ENCODE measurements around the gene WDR27.

The WDR27 gene

GRCh38 chr6:169632841-169633240 lies 69.0 kb downstream of the WDR27 start (continued):
- no peak for TF ChIP-seq ZNF70 (CRISPR knock-in tag; IDR thresholded peaks at IDR 0.05)
- no peak for TF ChIP-seq PPARA (CRISPR knock-in tag; IDR thresholded peaks at IDR 0.05; ENCODE audit: borderline replicate concordance)
- TF ChIP-seq ZNF565 (CRISPR knock-in tag; conservative IDR thresholded peaks at IDR 0.05; ENCODE audit: low read depth): no peak
- TF ChIP-seq, protein P1, sequence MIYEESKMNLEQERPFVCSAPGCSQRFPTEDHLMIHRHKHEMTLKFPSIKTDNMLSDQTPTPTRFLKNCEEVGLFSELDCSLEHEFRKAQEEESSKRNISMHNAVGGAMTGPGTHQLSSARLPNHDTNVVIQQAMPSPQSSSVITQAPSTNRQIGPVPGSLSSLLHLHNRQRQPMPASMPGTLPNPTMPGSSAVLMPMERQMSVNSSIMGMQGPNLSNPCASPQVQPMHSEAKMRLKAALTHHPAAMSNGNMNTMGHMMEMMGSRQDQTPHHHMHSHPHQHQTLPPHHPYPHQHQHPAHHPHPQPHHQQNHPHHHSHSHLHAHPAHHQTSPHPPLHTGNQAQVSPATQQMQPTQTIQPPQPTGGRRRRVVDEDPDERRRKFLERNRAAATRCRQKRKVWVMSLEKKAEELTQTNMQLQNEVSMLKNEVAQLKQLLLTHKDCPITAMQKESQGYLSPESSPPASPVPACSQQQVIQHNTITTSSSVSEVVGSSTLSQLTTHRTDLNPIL (CRISPR knock-in tag; IDR thresholded peaks at IDR 0.05; ENCODE audit: low read depth): no peak
- TF ChIP-seq, protein P2, sequence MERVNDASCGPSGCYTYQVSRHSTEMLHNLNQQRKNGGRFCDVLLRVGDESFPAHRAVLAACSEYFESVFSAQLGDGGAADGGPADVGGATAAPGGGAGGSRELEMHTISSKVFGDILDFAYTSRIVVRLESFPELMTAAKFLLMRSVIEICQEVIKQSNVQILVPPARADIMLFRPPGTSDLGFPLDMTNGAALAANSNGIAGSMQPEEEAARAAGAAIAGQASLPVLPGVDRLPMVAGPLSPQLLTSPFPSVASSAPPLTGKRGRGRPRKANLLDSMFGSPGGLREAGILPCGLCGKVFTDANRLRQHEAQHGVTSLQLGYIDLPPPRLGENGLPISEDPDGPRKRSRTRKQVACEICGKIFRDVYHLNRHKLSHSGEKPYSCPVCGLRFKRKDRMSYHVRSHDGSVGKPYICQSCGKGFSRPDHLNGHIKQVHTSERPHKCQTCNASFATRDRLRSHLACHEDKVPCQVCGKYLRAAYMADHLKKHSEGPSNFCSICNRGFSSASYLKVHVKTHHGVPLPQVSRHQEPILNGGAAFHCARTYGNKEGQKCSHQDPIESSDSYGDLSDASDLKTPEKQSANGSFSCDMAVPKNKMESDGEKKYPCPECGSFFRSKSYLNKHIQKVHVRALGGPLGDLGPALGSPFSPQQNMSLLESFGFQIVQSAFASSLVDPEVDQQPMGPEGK (CRISPR knock-in tag; IDR thresholded peaks at IDR 0.05; ENCODE audit: borderline replicate concordance): no peak
- TF ChIP-seq ZNF8 (CRISPR knock-in tag; IDR thresholded peaks at IDR 0.05): no peak
- no peak for TF ChIP-seq ZC3H10 (CRISPR knock-in tag; IDR thresholded peaks at IDR 0.05)
- TF ChIP-seq ZFP3 (CRISPR knock-in tag; IDR thresholded peaks at IDR 0.05): no peak
- TF ChIP-seq ISL1 (CRISPR knock-in tag; IDR thresholded peaks at IDR 0.05): no peak

DNA sequence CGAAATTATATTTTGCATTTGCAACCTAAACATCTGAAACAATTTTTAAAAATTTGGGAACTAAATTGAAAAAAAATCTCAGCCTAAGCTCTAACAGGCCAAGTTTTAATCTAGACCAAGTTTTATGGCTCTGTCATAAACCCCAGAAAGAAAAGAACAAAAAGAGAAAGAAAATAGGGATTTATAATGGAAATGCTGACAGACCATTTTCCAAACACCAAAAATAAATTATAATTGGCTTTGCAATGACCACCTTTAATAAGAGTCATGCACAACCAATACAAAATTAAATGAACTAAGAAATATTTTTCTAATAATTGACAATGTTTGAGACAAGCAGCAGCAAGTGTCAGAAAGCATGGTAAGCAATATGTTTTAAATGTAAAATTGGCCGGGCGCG lies 72.6 kb downstream of the WDR27 start:
- ATAC-seq: no peak
- TF ChIP-seq, protein P3, sequence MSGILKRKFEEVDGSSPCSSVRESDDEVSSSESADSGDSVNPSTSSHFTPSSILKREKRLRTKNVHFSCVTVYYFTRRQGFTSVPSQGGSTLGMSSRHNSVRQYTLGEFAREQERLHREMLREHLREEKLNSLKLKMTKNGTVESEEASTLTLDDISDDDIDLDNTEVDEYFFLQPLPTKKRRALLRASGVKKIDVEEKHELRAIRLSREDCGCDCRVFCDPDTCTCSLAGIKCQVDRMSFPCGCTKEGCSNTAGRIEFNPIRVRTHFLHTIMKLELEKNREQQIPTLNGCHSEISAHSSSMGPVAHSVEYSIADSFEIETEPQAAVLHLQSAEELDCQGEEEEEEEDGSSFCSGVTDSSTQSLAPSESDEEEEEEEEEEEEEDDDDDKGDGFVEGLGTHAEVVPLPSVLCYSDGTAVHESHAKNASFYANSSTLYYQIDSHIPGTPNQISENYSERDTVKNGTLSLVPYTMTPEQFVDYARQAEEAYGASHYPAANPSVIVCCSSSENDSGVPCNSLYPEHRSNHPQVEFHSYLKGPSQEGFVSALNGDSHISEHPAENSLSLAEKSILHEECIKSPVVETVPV (CRISPR knock-in tag; IDR thresholded peaks at IDR 0.05): no peak
- TF ChIP-seq ESRRG (CRISPR knock-in tag; IDR thresholded peaks at IDR 0.05): no peak
- TF ChIP-seq BACH2 (CRISPR knock-in tag; IDR thresholded peaks at IDR 0.05; ENCODE audit: borderline replicate concordance): no peak
- no peak for TF ChIP-seq ARNTL (CRISPR knock-in tag; IDR thresholded peaks at IDR 0.05; ENCODE audit: borderline replicate concordance, low read depth)
- TF ChIP-seq, protein P4, sequence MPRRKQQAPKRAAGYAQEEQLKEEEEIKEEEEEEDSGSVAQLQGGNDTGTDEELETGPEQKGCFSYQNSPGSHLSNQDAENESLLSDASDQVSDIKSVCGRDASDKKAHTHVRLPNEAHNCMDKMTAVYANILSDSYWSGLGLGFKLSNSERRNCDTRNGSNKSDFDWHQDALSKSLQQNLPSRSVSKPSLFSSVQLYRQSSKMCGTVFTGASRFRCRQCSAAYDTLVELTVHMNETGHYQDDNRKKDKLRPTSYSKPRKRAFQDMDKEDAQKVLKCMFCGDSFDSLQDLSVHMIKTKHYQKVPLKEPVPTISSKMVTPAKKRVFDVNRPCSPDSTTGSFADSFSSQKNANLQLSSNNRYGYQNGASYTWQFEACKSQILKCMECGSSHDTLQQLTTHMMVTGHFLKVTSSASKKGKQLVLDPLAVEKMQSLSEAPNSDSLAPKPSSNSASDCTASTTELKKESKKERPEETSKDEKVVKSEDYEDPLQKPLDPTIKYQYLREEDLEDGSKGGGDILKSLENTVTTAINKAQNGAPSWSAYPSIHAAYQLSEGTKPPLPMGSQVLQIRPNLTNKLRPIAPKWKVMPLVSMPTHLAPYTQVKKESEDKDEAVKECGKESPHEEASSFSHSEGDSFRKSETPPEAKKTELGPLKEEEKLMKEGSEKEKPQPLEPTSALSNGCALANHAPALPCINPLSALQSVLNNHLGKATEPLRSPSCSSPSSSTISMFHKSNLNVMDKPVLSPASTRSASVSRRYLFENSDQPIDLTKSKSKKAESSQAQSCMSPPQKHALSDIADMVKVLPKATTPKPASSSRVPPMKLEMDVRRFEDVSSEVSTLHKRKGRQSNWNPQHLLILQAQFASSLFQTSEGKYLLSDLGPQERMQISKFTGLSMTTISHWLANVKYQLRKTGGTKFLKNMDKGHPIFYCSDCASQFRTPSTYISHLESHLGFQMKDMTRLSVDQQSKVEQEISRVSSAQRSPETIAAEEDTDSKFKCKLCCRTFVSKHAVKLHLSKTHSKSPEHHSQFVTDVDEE (CRISPR knock-in tag; IDR thresholded peaks at IDR 0.05): no peak
- TF ChIP-seq TOX (CRISPR knock-in tag; IDR thresholded peaks at IDR 0.05; ENCODE audit: borderline replicate concordance): no peak
- no peak for TF ChIP-seq ZC3H10 (CRISPR knock-in tag; IDR thresholded peaks at IDR 0.05)
- TF ChIP-seq, protein P1 (CRISPR knock-in tag; IDR thresholded peaks at IDR 0.05; ENCODE audit: low read depth): no peak
- TF ChIP-seq, protein P2 (CRISPR knock-in tag; IDR thresholded peaks at IDR 0.05; ENCODE audit: borderline replicate concordance): no peak
- no peak for TF ChIP-seq ZFP3 (CRISPR knock-in tag; IDR thresholded peaks at IDR 0.05)
- no peak for TF ChIP-seq POU6F1 (CRISPR knock-in tag; IDR thresholded peaks at IDR 0.05; ENCODE audit: borderline replicate concordance, low read depth)
- no peak for TF ChIP-seq PPARA (CRISPR knock-in tag; IDR thresholded peaks at IDR 0.05; ENCODE audit: borderline replicate concordance)
- TF ChIP-seq ZNF565 (CRISPR knock-in tag; conservative IDR thresholded peaks at IDR 0.05; ENCODE audit: low read depth): no peak
- no peak for TF ChIP-seq OSR1 (CRISPR knock-in tag; IDR thresholded peaks at IDR 0.05)
- no peak for TF ChIP-seq CSDC2 (CRISPR knock-in tag; IDR thresholded peaks at IDR 0.05)
- no peak for TF ChIP-seq RARB (CRISPR knock-in tag; IDR thresholded peaks at IDR 0.05)
- TF ChIP-seq TCF4 (CRISPR knock-in tag; IDR thresholded peaks at IDR 0.05; ENCODE audit: borderline replicate concordance): no peak
- no peak for TF ChIP-seq GLIS3 (CRISPR knock-in tag; IDR thresholded peaks at IDR 0.05)
- TF ChIP-seq ZFP30 (CRISPR knock-in tag; IDR thresholded peaks at IDR 0.05): no peak
